Testis (tissue), 2 donors: ENCODE data around the gene USE1.

ENCODE experiments used
- POLR2A ChIP-seq: fragments of 450-650 bp; IDR thresholded peaks from one replicate; pipeline ENCODE4 v1.6.1; 2017; ENCODE audit warnings: antibody characterized with exemption, mild to moderate bottlenecking, moderate library complexity
- TF ChIP-seq, protein P1 (sequence below), 3 experiments: fragments of 450-650 bp in 2 of 3; fragments of 200-600 bp in 1 of 3; sonication (generic) in 1 of 3; IDR thresholded peaks; one replicate each; pipeline ENCODE4 v1.5.1; 2016 to 2019; ENCODE audit warnings: antibody characterized with exemption in 3 of 3, mild to moderate bottlenecking in 2 of 3, moderate library complexity in 1 of 3

DNA sequence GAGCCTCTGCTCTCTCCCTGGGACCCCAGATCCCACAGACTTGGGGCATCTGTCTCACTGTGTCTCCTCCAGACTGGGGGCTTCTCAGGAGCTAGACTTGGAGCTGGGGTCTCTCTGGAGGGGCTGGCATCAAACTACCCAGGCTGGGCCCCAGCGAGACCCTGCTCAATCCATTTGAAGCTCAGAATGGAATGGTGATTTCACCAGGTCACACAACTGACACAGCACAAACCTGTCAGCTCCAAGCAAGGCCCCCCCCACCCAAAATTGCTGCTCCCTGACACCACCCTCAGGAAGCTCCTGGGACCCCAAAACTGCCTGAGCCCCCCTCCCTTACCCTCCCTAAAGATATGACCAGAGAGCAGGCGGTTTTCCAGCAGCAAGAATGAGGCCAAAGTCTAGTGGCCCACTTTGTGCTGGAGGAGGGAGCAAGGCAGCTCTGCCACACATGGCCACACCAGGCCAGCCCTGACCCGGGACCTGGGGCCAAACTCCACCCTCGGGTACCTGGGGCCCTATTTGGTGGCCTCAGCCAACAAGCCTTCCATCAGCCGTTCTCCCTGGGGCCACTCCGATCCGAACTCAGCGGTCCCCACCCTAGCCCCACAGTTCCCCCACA lies 28.2 kb downstream of the USE1 start:
- TF ChIP-seq, protein P1, sequence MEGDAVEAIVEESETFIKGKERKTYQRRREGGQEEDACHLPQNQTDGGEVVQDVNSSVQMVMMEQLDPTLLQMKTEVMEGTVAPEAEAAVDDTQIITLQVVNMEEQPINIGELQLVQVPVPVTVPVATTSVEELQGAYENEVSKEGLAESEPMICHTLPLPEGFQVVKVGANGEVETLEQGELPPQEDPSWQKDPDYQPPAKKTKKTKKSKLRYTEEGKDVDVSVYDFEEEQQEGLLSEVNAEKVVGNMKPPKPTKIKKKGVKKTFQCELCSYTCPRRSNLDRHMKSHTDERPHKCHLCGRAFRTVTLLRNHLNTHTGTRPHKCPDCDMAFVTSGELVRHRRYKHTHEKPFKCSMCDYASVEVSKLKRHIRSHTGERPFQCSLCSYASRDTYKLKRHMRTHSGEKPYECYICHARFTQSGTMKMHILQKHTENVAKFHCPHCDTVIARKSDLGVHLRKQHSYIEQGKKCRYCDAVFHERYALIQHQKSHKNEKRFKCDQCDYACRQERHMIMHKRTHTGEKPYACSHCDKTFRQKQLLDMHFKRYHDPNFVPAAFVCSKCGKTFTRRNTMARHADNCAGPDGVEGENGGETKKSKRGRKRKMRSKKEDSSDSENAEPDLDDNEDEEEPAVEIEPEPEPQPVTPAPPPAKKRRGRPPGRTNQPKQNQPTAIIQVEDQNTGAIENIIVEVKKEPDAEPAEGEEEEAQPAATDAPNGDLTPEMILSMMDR (IDR thresholded peaks at IDR 0.05): no peak
- no peak for TF ChIP-seq POLR2A
